ENCODE data around the gene PITX3. TPM values are rescaled to one million over a fixed set of nuclear protein-coding genes. Genes with fewer than 3 reads are reported as not detected.

Gene PITX3
- total RNA-seq (2022; extraction: Qiagen RNA extraction; ENCODE audit: low read depth), result 0.33 to 0.90 TPM (median 0.55 TPM) in 5 replicates

DNA sequence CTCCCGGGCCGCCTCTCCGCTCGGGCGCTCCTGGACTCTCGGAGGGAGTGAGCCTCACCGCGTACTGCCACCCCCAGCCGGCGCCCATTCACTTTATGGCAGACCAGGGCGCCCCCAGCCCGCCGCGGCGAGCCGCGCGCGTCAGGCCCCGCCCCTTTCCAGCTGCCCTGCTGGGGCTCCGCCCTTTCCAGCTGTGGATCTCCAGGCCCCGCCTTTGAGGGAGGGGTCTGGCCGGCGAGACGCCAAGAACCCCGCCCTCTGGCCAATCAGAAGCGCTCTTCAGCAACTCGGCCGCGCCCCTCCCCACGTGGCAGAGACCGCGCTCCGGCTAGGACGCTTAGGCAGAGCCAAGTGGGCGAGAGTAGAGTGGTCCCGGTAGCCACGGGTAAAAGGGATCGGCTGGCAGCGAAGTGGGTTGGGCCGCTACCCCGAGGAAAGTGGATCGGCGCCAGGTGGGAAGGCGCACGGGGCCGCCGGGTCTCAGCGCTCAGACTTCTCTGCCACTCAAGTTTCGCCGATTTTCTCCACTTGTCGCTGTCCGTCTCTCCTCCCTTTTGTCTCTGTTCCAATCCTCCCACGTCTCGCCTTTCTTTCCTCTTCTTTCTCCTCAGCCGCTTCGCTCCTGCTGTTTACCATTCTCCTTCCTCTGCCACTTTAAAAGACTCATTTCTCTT is at the start of gene PITX3:
TSS of gene PITX3 (minus strand) at position 69 of the 674 bp plus-strand sequence. CDS start 9,432 bp downstream, outside the sequence.

GRCh38 chr10:102245082-102245931 is 4.0 kb upstream of the PITX3 start, which contains the start of gene GBF1:
TSS of gene GBF1 (plus strand) at chr10:102245532. CDS start at chr10:102258939, 13,407 bp downstream.

DNA sequence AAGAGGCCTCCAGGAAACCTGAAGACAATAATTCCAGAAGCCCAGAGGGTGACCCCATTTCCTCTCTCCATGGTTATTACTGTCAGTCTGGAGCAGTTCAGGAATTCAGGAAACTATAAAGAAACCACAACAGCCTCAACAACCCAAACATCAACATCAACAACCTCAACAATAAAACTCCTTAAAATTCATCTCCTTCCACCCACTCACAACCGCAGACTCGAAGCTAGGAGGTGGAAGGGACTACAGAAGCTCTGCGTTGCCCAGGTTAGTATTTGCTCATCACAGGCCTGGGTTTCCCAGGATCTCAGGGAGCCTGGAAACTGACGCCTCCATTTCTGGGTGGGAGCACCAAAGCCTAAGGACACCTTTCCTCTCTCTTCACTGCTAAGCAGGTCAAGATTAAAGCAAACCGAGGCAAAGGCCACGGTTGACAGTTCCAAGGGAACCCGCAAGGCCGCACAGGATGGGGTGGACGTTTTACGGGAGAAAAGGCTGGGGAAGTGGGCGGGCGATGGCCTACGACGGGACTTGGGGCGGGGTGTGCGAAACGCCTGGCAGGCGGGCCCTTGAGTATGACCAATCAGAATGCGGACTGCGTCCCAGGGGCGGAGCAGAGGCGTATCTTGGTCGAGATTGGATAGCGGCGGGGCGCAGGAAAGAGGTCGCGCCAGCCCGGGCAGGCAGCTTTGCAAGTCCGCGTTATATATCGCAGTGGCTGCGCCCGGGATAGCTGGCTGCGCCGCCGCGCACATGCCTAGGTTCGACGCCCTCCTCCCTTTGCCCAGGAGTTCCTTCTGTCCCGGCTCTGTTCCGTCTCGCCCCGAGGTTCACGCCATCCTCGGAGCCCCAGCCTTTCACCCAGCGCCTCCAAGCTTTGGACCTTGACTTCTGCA is 15.4 kb downstream of the PITX3 start, which contains the start of gene ELOVL3:
TSS of gene ELOVL3 (plus strand) at position 654 of the 896 bp plus-strand sequence. CDS start 250 bp downstream, outside the sequence.

Other genes with a start within 250 kb of the PITX3 start
- 8.3 to 13.7 TPM (median 11.9 TPM) in 5 replicates for gene ARMH3, start 185.3 kb downstream of the PITX3 start, total RNA-seq (2022; extraction: Qiagen RNA extraction; ENCODE audit: low read depth)
- gene HPS6, start 176.2 kb downstream of the PITX3 start, total RNA-seq (2022; extraction: Qiagen RNA extraction; ENCODE audit: low read depth), result 20.8 to 41.6 TPM (median 35.3 TPM) in 5 replicates
- gene LDB1, start 121.1 kb downstream of the PITX3 start, total RNA-seq (2022; extraction: Qiagen RNA extraction; ENCODE audit: low read depth), result 24.3 to 43.4 TPM (median 39.6 TPM) in 5 replicates
- gene PPRC1, start 108.5 kb downstream of the PITX3 start, total RNA-seq (2022; extraction: Qiagen RNA extraction; ENCODE audit: low read depth), result 41.8 to 62.9 TPM (median 61.3 TPM) in 5 replicates
- 162 to 189 TPM (median 175 TPM) in 5 replicates for gene NOLC1, start 89.1 kb downstream of the PITX3 start, total RNA-seq (2022; extraction: Qiagen RNA extraction; ENCODE audit: low read depth)
- 0.38 to 0.73 TPM (median 0.62 TPM) in 4 of 5 replicates, not detected in the other for gene ELOVL3, start 15.2 kb downstream of the PITX3 start, total RNA-seq (2022; extraction: Qiagen RNA extraction; ENCODE audit: low read depth)
- gene GBF1, start 4.0 kb upstream of the PITX3 start, total RNA-seq (2022; extraction: Qiagen RNA extraction; ENCODE audit: low read depth), result 16.8 to 30.0 TPM (median 26.1 TPM) in 5 replicates
- 44.9 to 75.7 TPM (median 64.7 TPM) in 5 replicates for gene NFKB2, start 154.2 kb upstream of the PITX3 start, total RNA-seq (2022; extraction: Qiagen RNA extraction; ENCODE audit: low read depth)
- gene PSD, start 177.3 kb upstream of the PITX3 start, total RNA-seq (2022; extraction: Qiagen RNA extraction; ENCODE audit: low read depth), result 0.34 to 0.61 TPM (median 0.51 TPM) in 5 replicates
- 4.9 to 11.4 TPM (median 8.5 TPM) in 5 replicates for gene FBXL15, start 179.3 kb upstream of the PITX3 start, total RNA-seq (2022; extraction: Qiagen RNA extraction; ENCODE audit: low read depth)
- 54.9 to 73.1 TPM (median 62.7 TPM) in 5 replicates for gene CUEDC2, start 191.1 kb upstream of the PITX3 start, total RNA-seq (2022; extraction: Qiagen RNA extraction; ENCODE audit: low read depth)
- gene C10orf95, start 210.0 kb upstream of the PITX3 start, total RNA-seq (2022; extraction: Qiagen RNA extraction; ENCODE audit: low read depth), result 0.13 to 0.34 TPM (median 0.19 TPM) in 4 of 5 replicates, not detected in the other

Data from A549 treated with ZK216348 at 1 μM for 4 hours (cell line).